Neural cell (in vitro differentiated cells): ENCODE results near the gene TOX2. TPM values are rescaled to one million over a fixed set of nuclear protein-coding genes. Genes with fewer than 3 reads are reported as not detected.

Source experiments
- H2AFZ ChIP-seq: fragments of 200-600, 300-800 bp; sonication (generic), shearing (Covaris generic); 2 replicates; pipeline ENCODE4 v1.6.0; 2014; ENCODE audit warnings: low read depth, mild to moderate bottlenecking, antibody characterized with exemption, low read length, moderate library complexity
- H3F3A ChIP-seq: fragments of 200-600 bp; shearing (Covaris generic); 2 replicates; pipeline ENCODE4 v1.6.1; 2016; ENCODE audit warnings: mild to moderate bottlenecking, moderate library complexity, mixed read lengths, antibody characterized with exemption, low read length; ENCODE audit not compliant: insufficient read depth, poor library complexity, severe bottlenecking
- H3K27ac ChIP-seq: fragments of 200-600, 300-800 bp; sonication (generic), shearing (Covaris generic); 2 replicates; pipeline ENCODE4 v1.5.1; 2014; ENCODE audit warnings: mild to moderate bottlenecking, low read length, moderate library complexity
- H3K27me3 ChIP-seq: fragments of 300-800, 200-600 bp; sonication (generic), shearing (Covaris generic); 2 replicates; pipeline ENCODE4 v1.6.0; 2014; ENCODE audit warnings: mild to moderate bottlenecking, low read depth, low read length, moderate library complexity; ENCODE audit not compliant: insufficient read depth
- H3K36me3 ChIP-seq: fragments of 300-800, 200-600 bp; sonication (generic), shearing (Covaris generic); 2 replicates; pipeline ENCODE4 v1.5.1; 2014; ENCODE audit warnings: mild to moderate bottlenecking, antibody characterized with exemption, low read length, moderate library complexity; ENCODE audit not compliant: insufficient read depth
- H3K4me2 ChIP-seq: fragments of 300-800, 200-600 bp; sonication (generic), shearing (Covaris generic); 2 replicates; pipeline ENCODE4 v1.6.0; 2014; ENCODE audit warnings: mild to moderate bottlenecking, low read length
- H3K4me3 ChIP-seq: fragments of 300-800, 200-600 bp; sonication (generic), shearing (Covaris generic); 2 replicates; pipeline ENCODE4 v1.5.1; 2014; ENCODE audit warnings: mild to moderate bottlenecking, low read length, moderate library complexity
- H3K79me2 ChIP-seq: fragments of 200-600 bp; shearing (Covaris generic); replicated peaks from 2 replicates; pipeline ENCODE4 v1.6.0; 2014; ENCODE audit warnings: mild to moderate bottlenecking, low read length, moderate library complexity; ENCODE audit not compliant: insufficient read depth
- H3K9ac ChIP-seq: fragments of 300-800, 200-600 bp; sonication (generic), shearing (Covaris generic); 2 replicates; pipeline ENCODE4 v1.6.1; 2016; ENCODE audit warnings: mild to moderate bottlenecking, low read length, mixed read lengths
- H3K9me2 ChIP-seq: fragments of 200-600 bp; shearing (Covaris generic); 2 replicates; pipeline ENCODE4 v1.6.1; 2016; ENCODE audit warnings: mild to moderate bottlenecking, low read length, mixed read lengths; ENCODE audit not compliant: insufficient read depth
- H3K9me3 ChIP-seq: fragments of 200-600, 300-800 bp; sonication (generic), shearing (Covaris generic); 2 replicates; pipeline ENCODE4 v1.6.1; 2016; ENCODE audit warnings: mild to moderate bottlenecking, mixed run types, low read length, moderate library complexity, mixed read lengths
- H4K20me1 ChIP-seq: fragments of 200-600 bp; shearing (Covaris generic); 2 replicates; pipeline ENCODE4 v1.6.1; 2016; ENCODE audit warnings: mild to moderate bottlenecking, mixed run types; ENCODE audit not compliant: insufficient read depth
- EP300 ChIP-seq: fragments of 450-650 bp; conservative IDR thresholded peaks from 2 replicates; pipeline ENCODE4 v1.6.1; 2014; ENCODE audit warnings: antibody characterized with exemption, mild to moderate bottlenecking, moderate library complexity; ENCODE audit not compliant: poor library complexity, severe bottlenecking
- EZH2 ChIP-seq: fragments of 200-600, 300-800 bp; shearing (Covaris generic), sonication (generic); IDR thresholded peaks from 2 replicates; pipeline ENCODE4 v1.6.1; 2014; ENCODE audit warnings: antibody characterized with exemption, low read length, borderline replicate concordance, mild to moderate bottlenecking; ENCODE audit not compliant: insufficient read depth, poor library complexity, severe bottlenecking
- MXI1 ChIP-seq: fragments of 450-650 bp; conservative IDR thresholded peaks from 2 replicates; pipeline ENCODE4 v1.6.1; 2014; ENCODE audit warnings: antibody characterized with exemption, mild to moderate bottlenecking; ENCODE audit not compliant: poor library complexity, severe bottlenecking
- POLR2AphosphoS5 ChIP-seq: IDR thresholded peaks from 2 replicates; pipeline ENCODE4 v1.6.1; 2012
- RAD21 ChIP-seq: fragments of 450-650 bp; conservative IDR thresholded peaks from 2 replicates; pipeline ENCODE4 v1.6.1; 2014; ENCODE audit warnings: antibody characterized with exemption, mild to moderate bottlenecking, moderate library complexity
- SMC3 ChIP-seq: fragments of 450-650 bp; conservative IDR thresholded peaks from 2 replicates; pipeline ENCODE4 v1.6.1; 2014; ENCODE audit warnings: antibody characterized with exemption, mild to moderate bottlenecking, moderate library complexity; ENCODE audit not compliant: poor library complexity
- TAF1 ChIP-seq: IDR thresholded peaks from 2 replicates; pipeline ENCODE4 v1.6.1; 2012; ENCODE audit warnings: low read depth
- polyA plus RNA-seq: library from polyadenylated mRNA; depleted of rRNA; stranded (reverse); fragments of >200 nt; gene quantifications from 2 replicates; pipeline ENCODE4 v1.2.3, GENCODE V29; 2014
- TF ChIP-seq, protein P1 (sequence below): IDR thresholded peaks from 2 replicates; pipeline ENCODE4 v1.6.1; 2012; ENCODE audit warnings: borderline replicate concordance
- TF ChIP-seq, protein P2 (sequence below): fragments of 450-650 bp; IDR thresholded peaks from 2 replicates; pipeline ENCODE4 v1.5.1; 2014; ENCODE audit warnings: antibody characterized with exemption, mild to moderate bottlenecking, moderate library complexity; ENCODE audit not compliant: poor library complexity, severe bottlenecking

TOX2 gene
- polyA plus RNA-seq, 1 donor from 2014 or later: 0.89 TPM

DNA sequence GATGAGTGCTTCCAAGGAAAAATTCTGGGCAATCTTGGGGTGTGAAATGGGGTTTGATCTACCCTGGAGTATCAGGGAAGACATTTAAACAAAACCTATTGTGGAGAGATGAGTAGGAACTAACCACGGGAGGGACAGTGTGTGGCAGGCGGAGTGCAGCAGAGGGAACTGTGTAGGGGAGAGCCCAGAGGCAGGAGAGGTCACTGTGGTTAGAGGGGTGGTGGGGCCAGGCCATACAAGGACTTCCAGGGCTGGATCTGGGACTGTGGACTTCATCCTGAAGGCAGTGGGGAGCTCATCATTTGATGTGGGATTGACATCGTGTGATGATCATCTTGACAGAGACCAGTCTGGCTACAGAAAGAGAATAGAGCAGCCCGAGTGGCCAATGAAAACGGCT lies 89.0 kb downstream of the TOX2 start:
- Histone ChIP-seq H3F3A (no peaks in the 10 kb centered on the region), H3K9ac (no peak overlapping the region), H3K4me2 (no peak overlapping the region), H3K36me3 (no peaks in the 10 kb centered on the region), H3K9me2 (no peaks in the 10 kb centered on the region), H2AFZ (no peak overlapping the region), H3K9me3 (no peaks in the 10 kb centered on the region), H3K27me3 (no peaks in the 10 kb centered on the region), H3K4me3 (no peak overlapping the region), H3K27ac (no peak overlapping the region), H3K79me2 (no peaks in the 10 kb centered on the region), H4K20me1 (no peaks in the 10 kb centered on the region)
- no peak for TF ChIP-seq POLR2AphosphoS5
- TF ChIP-seq MXI1: no peak

DNA sequence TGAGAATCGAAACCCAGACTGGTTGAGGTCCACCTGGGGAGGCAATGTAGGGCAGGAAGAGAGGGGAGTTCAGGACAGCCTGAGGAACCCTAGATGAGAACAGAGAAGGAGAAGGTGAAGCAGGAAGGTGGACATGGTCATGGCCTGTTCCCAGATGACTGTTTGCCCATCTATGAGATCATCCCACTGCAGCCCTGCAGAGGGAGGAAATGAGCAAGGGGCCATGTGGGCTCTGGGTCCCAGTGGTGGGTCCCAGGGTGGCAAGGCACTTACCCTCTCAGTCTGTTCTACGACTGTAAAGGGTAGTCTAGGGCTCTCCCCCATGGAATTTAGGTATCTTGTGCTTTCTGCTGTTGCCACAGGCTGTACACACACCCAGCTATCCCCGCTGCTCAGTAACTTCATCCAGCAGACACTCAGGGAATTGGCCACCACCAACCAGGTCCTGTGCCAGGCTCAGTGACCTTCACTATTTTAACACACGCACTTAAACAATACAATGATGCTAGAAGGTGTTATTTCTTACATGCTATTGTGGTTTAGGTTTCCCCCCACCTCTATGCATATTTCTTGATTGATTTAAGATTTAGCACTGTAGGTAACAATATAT lies 89.8 kb downstream of the TOX2 start:
- Histone ChIP-seq H3K36me3 (no peaks in the 10 kb centered on the region), H3K4me3 (no peak overlapping the region), H3K9ac (no peak overlapping the region), H3F3A (no peaks in the 10 kb centered on the region), H3K9me3 (no peaks in the 10 kb centered on the region), H3K79me2 (no peaks in the 10 kb centered on the region), H3K27me3 (no peaks in the 10 kb centered on the region), H3K9me2 (no peaks in the 10 kb centered on the region), H3K27ac (no peak overlapping the region), H4K20me1 (no peaks in the 10 kb centered on the region), H2AFZ (no peak overlapping the region), H3K4me2 (no peak overlapping the region)
- TF ChIP-seq RAD21 (no peak), SMC3 (no peak), MXI1 (no peak), EP300 (no peak), TAF1 (no peak), POLR2AphosphoS5 (no peak), EZH2 (no peak)
- TF ChIP-seq, protein P1, sequence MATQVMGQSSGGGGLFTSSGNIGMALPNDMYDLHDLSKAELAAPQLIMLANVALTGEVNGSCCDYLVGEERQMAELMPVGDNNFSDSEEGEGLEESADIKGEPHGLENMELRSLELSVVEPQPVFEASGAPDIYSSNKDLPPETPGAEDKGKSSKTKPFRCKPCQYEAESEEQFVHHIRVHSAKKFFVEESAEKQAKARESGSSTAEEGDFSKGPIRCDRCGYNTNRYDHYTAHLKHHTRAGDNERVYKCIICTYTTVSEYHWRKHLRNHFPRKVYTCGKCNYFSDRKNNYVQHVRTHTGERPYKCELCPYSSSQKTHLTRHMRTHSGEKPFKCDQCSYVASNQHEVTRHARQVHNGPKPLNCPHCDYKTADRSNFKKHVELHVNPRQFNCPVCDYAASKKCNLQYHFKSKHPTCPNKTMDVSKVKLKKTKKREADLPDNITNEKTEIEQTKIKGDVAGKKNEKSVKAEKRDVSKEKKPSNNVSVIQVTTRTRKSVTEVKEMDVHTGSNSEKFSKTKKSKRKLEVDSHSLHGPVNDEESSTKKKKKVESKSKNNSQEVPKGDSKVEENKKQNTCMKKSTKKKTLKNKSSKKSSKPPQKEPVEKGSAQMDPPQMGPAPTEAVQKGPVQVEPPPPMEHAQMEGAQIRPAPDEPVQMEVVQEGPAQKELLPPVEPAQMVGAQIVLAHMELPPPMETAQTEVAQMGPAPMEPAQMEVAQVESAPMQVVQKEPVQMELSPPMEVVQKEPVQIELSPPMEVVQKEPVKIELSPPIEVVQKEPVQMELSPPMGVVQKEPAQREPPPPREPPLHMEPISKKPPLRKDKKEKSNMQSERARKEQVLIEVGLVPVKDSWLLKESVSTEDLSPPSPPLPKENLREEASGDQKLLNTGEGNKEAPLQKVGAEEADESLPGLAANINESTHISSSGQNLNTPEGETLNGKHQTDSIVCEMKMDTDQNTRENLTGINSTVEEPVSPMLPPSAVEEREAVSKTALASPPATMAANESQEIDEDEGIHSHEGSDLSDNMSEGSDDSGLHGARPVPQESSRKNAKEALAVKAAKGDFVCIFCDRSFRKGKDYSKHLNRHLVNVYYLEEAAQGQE: no peak
- TF ChIP-seq, protein P2, sequence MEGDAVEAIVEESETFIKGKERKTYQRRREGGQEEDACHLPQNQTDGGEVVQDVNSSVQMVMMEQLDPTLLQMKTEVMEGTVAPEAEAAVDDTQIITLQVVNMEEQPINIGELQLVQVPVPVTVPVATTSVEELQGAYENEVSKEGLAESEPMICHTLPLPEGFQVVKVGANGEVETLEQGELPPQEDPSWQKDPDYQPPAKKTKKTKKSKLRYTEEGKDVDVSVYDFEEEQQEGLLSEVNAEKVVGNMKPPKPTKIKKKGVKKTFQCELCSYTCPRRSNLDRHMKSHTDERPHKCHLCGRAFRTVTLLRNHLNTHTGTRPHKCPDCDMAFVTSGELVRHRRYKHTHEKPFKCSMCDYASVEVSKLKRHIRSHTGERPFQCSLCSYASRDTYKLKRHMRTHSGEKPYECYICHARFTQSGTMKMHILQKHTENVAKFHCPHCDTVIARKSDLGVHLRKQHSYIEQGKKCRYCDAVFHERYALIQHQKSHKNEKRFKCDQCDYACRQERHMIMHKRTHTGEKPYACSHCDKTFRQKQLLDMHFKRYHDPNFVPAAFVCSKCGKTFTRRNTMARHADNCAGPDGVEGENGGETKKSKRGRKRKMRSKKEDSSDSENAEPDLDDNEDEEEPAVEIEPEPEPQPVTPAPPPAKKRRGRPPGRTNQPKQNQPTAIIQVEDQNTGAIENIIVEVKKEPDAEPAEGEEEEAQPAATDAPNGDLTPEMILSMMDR: no peak

DNA sequence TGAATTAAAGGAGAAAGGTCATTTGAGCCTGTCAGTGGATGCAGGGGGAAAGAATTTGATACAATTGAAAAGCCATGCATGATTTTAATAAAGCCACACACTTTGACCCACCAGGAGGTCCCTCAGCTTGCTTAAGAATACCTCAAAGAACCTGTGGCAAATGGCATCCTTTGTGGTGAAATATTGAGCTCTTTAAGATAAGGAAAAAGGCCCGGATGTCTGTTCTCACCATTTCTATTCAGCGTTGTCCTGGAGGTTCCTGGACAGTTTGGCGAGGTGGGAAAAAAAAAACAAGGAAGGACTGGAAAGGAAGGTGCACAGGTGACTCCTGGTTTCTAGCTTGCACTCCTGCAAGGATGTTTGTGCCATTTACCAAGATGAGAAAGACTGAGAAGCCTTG lies 91.0 kb downstream of the TOX2 start:
- no peaks in the 10 kb centered on the region for H4K20me1 ChIP-seq
- no peaks in the 10 kb centered on the region for H3K9me3 ChIP-seq
- TF ChIP-seq, protein P2: no peak
- TF ChIP-seq, protein P1: no peak
- TF ChIP-seq MXI1 (no peak), RAD21 (no peak), TAF1 (no peak), EZH2 (no peak), EP300 (no peak)
- no peak overlapping the region for H3K27ac ChIP-seq
- no peak overlapping the region for H3K4me2 ChIP-seq
- no peaks in the 10 kb centered on the region for H3K9me2 ChIP-seq
- no peaks in the 10 kb centered on the region for H3K79me2 ChIP-seq
- H3K27me3 ChIP-seq: no peaks in the 10 kb centered on the region
- H3K9ac ChIP-seq: no peak overlapping the region
- H3K36me3 ChIP-seq: no peaks in the 10 kb centered on the region
- no peaks in the 10 kb centered on the region for H3F3A ChIP-seq
- H2AFZ ChIP-seq: no peak overlapping the region
- H3K4me3 ChIP-seq: no peak overlapping the region
